NCI-H510A treated with DMSO at 0.1 percent for 48 hours (cell line): ENCODE measurements around the gene URB2.
"Not testable (repeated sequence)": the region's sequence is repeated elsewhere in the genome, so short reads cannot be mapped to it uniquely, and the experiment has no call there.

Source experiments
- DNase-seq: peaks from one replicate; lab custom pipeline; 2025; lab: John Stamatoyannopoulos, UW

The URB2 gene

DNA sequence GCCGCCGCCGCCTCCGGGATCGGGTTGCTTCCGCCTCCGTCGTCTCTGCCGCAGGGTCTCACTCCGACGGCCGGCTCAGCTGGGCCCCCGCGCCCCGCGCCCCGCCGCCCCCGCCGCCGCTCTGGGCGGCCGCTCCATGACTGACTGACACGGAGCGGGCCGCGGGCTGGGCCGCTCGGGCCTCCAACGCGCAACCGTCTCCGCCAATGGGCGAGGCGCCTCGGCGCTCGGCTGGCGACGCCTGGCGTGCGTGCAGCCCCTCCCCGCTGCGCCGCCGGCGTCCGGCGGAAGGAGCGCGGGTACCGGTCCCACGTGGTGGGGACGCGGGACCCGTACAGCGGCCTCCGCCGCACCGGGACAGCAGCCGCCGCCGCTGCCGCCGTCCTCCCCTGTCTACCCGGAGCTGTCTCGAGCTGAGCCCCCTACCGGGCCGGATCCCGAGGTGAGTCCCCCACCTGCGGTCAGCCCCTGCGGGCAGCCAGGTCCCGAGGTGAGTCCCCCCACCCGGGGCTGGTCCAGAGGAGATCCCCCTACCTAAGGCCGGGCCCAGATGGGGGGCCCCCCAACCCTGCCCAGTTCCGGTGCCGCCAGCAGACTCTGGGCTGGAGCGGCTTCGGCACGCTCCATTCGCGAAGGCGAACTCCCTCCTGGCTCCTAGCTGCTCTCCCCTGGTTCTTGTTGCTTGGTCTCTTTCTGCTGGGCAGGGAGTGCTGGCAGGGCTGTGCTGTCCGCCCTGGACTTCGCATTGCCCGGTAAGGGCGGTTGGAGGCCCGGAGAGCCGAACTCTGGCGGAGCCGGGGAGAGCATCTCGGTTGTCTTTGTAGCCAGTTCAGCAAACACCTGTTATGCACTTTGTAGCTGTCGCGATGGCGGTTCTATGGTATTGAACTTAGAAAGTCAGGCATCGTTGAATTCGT is at the start of gene URB2, which contains the start of gene TAF5L:
TSS of gene URB2 (plus strand) at position 333 of the 917 bp plus-strand sequence. CDS start 1,387 bp downstream, outside the sequence.
TSS of gene TAF5L (minus strand) at position 208 of the 917 bp plus-strand sequence. CDS start 11,640 bp downstream, outside the sequence.
- DNase-seq = peak; percentile 65

DNA sequence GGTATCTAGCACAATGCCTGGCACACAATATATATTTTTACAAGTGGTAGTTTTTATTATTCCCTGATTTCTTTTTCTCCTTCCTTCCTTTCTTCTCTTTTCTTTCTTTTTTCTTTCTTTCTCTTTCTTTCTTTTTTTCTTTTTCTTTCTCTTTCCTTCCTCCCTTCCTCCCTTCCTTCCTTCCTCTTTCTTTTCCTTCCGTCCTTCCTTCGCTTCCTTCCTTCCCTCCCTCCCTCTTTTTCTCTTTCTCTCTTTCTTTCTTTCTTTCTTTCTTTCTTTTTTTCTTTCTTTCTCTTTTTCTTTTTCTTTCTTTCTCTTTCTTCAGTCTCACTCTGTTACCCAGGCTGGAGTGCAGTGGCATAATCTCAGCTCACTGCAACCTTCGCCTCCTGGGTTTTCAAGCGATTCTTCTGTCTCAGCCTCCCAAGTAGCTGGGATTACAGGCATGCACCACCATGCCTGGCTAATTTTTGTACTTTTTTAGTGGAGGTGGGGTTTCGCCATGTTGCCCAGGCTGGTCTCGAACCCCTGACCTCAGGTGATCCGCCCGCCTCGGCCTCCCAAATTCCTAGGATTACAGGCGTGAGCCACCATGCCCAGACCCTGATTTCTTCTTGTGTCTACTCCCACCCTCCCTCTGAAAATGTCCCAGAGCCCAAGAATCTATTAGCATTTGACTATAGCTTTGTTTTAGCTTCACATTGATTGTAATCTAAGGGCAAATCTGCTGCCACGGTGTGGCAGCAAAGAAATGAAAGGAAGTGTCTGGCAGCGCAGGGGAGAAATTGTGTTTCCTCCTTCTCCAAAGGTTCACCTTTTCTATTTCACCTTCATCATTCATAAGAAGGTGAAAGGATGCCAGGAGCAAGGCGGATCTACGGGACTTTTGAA is 47.6 kb upstream of the URB2 start:
- DNase-seq = no peak

DNA sequence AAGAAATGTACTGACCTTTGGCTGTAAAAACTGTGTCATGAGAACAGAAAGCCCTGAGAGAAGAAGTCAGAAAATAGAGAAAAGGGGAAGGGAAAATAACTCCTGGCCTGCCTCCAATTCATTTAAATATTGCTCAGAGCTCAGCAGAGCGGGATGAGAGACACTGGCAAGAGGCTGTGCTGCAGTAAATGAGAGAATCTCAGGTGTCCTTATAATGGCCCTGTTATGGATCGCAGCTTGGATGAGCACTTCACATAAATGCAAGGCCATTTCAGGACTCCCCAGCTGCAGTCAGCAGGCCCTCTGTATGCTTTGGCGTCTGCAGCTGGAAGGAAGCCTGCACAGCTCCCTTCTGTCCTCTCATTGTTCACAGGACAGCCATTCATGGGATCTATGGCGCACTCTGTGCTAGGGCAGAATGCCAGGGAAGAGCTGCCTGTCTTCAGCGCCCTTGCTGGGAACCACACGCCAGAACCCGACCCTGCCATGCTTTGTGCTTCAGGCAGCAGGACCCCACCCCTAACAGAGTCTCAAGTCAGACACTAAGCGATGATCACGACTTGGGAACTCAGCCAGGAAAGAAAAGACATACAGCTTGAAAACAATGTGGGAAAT is 46.9 kb upstream of the URB2 start:
- peak; percentile 51 for DNase-seq

DNA sequence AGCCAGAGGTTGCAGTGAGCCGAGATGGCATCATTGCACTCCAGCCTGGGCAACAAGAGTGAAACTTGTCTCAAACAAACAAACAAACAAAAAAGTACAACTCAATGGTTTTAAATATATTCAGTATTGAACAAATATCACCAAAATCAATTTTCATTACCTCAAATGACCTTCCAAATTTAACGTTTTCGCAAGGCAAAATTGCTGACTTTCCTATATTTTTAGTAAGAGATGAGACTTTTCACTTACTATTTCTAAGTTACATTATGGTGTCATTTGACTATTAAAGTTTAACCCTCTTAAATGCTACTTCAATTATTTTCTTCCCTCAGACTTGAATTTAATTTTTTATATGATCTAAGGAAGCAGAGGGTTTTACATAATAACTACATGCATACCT is 44.6 kb upstream of the URB2 start:
- no peak for DNase-seq

DNA sequence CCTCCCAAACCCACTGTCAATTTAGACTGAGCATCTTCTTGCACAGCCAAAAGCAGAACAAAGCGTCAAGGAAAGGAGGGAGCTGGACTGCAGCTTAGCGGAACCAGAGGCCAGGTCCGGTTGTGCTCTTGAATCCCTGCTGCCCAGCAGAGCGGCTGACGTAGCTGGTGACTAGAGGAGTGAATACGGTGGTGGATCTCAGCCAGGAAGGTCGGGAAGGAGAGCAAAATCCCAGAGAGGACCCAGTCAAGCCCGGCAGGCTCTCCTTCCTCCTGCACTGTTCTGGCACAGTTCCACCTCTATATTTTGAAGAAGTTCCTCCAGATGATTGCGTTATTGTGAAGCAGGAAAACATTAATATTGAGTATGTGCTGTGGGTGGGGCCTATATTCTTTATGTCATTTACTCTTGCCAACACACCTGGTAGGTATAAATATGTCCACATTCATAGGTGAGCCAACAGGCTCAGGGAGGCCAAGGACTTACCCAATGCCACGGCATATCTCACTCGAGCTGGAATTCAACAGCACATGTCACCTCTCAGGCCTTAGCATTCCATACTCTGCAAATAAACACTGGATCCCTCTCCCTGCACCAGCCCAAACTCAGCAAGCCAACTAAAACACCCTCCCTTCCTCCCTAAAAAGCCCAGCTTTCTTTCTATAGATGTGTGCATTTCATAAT is 43.9 kb upstream of the URB2 start:
- DNase-seq = peak; percentile 23

DNA sequence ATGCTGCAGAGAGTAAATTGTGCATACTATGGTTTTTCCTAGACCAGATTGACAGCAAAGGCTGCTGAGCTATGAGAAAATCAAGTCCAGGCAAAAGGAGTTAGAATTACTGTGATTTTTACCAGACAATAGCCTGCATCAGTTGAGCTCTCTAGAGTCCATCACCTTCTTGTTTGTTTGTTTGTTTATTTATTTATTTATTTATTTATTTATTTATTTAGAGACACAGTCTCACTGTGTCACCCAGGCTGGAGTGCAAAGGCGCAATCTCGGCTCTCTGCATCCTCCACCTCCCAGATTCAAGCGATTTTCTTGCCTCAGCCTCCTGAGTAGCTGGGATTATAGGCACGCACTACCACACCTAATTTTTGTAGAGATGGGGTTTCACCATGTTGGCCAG is 43.3 kb upstream of the URB2 start:
- no peak for DNase-seq

DNA sequence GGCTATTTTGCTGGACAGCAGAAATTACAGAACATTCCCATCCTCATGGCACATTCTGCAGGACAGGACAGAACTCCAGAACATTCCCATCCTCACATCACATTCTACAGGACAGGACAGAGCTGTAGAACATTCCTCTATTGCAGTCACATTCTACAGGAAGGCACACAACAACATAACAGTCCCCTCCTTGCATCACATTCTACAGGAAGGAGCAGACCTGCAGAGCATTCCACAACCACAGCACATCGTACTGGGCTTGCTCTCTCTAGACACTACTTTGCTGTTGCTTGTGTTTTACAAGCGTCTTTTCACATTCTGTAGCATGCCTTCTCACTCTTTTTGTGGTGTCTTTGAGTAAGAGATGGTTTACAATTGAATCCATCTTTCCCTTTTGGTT is 40.7 kb upstream of the URB2 start:
- no peak for DNase-seq

DNA sequence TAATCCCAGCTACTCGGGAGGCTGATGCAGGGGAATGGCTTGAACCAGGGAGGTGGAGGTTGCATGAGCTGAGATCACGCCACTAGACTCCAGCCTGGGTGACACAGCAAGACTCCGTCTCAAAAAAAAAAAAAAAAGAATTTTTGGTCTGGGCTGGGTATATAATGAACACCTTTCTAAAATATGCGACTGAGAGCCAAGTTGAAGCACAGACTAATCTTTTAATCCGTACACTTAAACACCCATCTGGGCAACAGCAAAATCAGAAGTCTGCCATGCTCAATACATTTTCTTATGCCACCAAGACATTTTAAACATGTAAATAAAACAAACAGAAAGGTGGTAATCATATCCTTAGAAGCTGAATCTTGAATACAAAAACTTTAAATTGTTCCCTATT is 35.9 kb upstream of the URB2 start:
- DNase-seq = no peak

DNA sequence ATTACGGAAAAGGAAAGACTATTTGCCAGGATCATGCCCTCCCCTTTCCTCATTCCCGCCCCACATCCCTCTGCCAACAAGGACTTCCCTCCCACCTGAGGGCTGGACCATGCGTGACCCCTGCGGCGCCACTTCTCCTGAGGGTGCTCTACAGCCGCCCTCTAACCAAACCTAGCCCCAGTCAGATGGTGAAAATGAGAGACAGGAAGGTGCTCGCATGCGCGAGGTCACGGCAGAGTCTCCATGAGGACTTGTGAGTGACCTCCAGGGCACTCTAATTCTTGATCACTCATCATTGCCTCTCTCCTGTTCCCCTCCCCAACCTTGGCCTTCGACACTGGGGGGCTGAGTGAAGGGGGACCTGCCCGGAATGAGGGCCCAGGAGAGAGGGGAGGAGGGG is 32.2 kb upstream of the URB2 start:
- DNase-seq = no peak

DNA sequence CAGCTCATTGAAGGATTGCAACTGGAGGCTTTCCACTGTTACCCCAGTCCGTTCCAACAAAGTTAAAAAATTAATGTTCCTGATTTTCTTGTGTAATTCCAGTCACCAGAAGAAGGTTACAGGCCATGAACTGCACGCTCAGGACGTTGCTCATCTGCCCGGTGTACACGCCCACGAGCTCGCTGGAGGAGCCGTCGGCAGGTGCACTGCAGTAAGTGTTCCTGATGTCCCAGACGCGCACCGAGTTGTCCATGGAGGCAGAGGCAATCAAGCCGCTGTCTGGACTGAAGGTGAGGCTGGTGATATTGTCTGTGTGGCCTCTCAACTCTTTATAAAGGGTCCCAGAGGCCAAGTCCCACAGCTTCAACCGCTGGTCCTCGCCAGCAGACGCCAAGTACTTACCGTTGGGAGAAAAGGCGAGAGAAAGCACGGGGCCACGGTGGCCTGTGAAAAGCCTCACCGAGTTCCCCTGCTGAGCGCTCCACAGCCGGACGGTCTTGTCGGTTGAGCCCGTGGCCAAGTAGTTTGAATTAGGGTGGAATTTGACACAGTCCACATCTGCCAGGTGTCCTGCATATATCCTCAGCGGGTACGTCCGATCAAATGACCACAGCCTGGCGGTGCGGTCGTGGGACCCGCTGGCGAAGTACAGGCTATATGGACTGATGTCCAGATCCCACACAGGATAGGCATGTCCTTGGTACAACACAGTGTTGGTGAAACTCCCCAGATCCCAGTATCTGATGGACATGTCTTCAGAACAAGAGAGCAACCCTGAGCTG is 31.6 kb upstream of the URB2 start:
- no peak for DNase-seq

DNA sequence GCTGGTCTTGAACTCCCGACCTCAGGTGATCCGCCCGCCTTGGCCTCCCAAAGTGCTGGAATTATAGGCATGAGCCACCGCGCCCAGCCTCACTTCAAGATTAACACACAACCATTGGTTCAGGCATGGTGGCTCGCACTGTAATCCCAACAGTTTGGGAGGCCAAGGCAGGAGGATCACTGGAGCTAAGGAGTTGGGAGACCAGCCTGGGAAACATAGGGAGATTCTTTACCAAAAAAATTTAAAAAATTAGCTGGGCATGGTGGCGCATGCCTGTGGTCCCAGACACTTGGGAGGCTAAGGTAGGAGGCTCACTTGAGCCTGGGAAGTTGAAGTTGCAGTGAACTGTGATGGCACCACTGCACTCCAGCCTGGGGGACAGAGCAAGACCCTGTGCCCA is 30.2 kb upstream of the URB2 start:
- not testable (repeated sequence) for DNase-seq

DNA sequence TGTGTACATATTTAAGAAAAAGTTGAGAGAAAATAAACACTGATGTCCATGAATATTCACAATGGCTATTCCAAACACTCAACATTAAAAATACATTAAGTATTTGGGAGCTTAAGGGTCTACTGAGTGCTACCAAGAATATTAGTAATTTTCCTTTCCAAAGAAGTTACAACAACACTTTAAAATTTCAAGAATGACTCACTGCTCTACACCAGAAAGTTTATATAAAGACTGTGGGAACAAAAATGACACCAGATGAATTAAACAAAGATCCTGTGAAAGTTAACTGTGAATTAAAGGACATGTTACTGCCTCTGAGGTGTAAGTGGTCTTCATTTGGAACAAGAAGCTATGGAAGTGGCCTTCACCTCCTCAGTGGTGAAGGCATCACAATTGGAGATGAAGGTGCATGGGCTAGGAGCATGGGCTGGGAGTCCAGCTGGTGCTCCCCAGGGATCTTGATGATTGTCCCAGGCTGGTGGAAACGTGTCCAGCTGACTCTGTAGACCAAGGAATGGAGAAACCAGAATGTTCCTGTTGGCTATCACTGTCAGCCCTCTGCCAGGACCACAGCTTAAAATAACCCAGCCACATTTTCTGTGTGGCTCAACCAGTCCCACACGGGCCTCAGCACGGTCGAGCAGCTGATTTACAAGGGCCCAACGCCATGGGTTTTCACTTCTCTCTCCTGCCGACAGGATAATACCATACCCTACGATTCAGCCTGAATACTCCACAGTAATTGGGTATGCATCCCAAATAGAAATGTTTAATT is 28.9 kb upstream of the URB2 start:
- DNase-seq = no peak

DNA sequence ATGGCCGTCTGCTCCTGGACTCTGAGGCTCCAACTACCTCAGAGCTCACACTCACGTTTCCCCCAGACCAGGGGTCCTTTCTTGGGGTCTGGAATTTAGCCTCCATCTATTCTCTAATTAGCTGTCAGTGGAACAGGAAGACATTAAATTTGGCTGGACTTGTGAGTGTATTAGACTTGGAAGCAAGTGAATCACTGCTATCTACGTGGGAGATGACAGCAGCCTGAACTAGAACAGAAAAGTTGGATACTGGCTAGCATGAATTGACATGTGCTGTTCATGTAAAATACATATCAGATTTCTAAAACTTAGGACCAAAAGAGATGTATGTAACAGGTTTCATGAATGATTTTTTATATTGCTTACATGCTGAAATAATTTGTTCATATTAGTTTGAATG is 28.2 kb upstream of the URB2 start:
- no peak for DNase-seq

DNA sequence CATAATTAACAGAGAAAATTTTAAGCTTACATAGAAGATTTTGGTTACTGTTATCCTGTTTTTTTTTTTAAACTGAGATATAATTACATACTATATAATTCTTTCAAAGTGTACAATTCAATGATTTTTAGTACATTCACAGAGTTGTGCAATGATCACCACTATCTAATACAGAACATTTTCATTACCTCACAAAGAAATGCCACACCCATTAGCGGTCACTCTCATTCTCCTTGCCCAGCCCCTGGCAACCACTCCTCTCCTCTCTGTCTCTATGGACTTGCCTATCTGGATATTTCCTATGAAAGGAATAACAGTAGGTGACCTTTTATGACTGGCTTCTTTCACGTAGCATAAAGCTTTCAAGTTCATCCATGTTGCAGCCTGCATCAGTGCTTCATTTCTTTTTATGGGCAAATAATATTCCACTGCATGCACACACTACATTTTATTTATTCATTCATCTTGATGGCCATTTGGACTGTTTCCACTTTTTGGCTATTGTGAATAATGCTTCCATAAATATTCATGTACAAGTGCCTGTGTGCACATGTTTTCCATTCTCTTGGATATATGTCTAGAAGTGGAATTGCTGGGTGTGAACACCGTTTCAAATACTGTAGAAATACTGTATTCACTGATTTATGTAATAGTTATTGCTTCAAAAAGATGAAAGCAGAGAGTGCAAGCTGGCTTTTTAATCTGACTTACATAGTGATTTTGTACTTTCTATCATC is 26.7 kb upstream of the URB2 start:
- no peak for DNase-seq

DNA sequence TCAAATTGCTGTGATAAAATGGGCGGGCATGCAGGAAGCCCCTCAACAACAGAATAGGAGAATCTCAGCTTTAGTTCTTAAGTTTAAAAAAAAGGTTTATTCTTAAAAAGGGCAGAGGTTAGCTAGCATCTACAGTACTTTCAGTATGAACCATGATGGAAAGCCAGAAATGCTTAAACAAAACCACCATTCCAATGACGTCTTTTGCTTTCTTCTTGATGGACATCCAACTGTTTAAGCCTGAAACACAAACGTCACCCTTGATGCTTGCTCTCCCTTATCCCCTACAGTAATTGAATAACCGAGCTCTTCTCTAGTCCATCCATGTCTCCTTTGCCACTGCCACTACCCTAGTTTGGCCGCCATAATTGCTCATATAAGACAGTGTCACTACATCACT is 25.8 kb upstream of the URB2 start:
- DNase-seq = no peak

DNA sequence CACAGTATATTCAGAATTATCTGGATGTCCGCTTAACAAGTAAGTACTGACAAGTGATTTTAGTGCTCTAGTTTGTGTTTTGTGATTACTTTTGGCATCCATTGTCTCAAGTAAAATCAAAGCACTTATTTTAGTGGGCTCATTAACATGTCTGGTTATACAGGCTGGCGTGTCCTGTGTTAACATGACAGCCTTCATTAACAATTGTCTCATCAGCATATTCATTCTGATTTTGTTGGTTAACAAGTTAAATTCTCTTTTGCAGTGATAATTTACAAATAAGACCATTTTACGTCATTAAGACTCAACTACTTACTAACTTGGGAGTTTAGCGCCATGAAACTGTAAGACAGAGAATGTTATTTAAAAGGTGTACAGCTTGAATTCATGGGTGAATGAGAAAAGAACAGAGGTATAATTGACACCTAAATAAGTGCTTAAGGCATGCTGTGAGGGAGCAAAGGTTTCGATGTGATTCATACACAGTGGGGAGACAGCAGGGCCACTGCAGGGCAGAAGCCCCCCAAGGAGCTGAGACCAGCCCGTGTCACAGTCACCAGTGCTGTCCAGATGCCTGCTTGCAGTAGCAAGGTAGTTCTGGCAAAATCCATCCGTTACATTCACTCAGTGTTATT is 22.6 kb upstream of the URB2 start:
- no peak for DNase-seq

DNA sequence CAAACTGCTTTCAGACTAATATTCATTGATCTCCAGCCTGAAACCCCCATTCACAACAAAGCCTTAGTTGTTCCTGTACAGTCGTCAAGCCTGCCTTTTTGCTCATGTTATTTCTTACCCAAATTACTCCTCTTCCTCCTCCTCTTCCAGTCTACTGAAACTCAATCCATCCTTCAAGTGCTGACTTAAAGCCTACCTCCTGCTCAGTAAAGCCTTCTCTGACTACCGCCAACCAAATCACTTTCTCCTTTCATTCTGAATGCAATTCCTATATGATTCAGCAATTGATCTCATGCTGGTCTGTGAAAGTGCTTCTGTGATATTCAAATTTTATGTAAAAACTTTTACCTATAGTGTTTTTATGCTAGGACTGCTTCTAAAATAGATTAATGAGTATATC is 18.7 kb upstream of the URB2 start:
- DNase-seq = no peak

DNA sequence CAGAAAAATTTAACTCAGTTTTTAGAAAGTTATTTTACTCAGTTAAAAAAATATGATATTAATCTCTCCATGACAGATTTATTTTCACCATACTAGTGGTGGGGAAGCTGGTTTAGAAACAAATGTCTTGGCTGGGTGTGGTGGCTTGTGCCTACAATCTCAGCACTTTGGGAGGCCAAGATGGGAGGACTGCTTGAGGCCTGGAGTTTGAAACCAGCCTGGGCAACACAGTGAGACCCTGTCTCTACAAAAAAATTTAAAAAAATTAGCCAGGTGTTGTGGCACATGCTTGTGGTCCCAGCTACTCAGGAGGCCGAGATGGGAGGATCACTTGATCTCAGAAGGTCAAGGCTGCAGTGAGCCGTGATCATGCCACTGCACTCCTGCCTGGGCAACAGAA is 17.5 kb upstream of the URB2 start:
- no peak for DNase-seq

DNA sequence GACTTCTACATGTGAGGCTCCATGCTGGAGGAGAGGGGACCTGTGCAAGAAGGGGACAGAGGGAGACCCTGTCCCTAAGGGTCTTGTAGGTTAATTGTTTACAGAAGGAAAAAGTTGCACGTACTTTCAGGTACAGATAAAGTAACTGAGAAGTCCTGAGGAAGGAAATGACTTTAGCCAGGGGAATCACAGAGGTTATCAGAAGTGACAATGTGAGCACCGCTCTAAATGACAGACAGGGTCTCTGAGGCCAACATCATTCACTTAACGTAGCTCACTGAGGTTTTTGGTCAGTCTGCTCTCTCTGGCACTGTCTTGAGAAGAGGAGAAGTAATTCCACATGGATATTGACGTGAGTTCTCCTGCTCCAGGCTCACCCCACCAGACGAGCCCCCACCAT is 12.1 kb upstream of the URB2 start:
- no peak for DNase-seq
